Neuronal stem cell (in vitro differentiated cells): Measurements from ENCODE around the gene ANKH.

Experiments used
- DNase-seq: peaks from one replicate; pipeline ENCODE4 v3.0.0-alpha.2; 2013; ENCODE audit warnings: low spot score
- H2AFZ ChIP-seq: one replicate; pipeline ENCODE4 v1.6.1; 2013; ENCODE audit warnings: mild to moderate bottlenecking, low read length, inconsistent platforms
- H2AK5ac ChIP-seq: 2 replicates; pipeline ENCODE4 v1.6.1; 2013; ENCODE audit warnings: low read depth, mild to moderate bottlenecking, inconsistent platforms, low read length, moderate library complexity, mixed read lengths
- H2BK120ac ChIP-seq: 2 replicates; pipeline ENCODE4 v1.6.1; 2013; ENCODE audit warnings: low read depth, mild to moderate bottlenecking, inconsistent platforms, low read length, moderate library complexity, mixed read lengths
- H2BK12ac ChIP-seq: one replicate; pipeline ENCODE4 v1.6.1; 2013; ENCODE audit warnings: low read length, inconsistent platforms
- H2BK15ac ChIP-seq: 2 replicates; pipeline ENCODE4 v1.6.1; 2013; ENCODE audit warnings: mild to moderate bottlenecking, low read length, inconsistent platforms, mixed read lengths
- H2BK5ac ChIP-seq: one replicate; pipeline ENCODE4 v1.6.1; 2013; ENCODE audit warnings: inconsistent platforms, mild to moderate bottlenecking, low read length, moderate library complexity
- H3K14ac ChIP-seq: one replicate; pipeline ENCODE4 v1.6.1; 2013; ENCODE audit warnings: low read length, inconsistent platforms
- H3K18ac ChIP-seq: 2 replicates; pipeline ENCODE4 v1.6.1; 2013; ENCODE audit warnings: low read length, inconsistent platforms
- H3K23ac ChIP-seq: 2 replicates; pipeline ENCODE4 v1.6.1; 2013; ENCODE audit warnings: low read depth, mild to moderate bottlenecking, mixed read lengths, low read length, inconsistent platforms; ENCODE audit not compliant: poor library complexity
- H3K27ac ChIP-seq: replicated peaks from 3 replicates; pipeline ENCODE4 v1.5.1; 2013; ENCODE audit warnings: low read length, inconsistent platforms
- H3K27me3 ChIP-seq, 3 experiments: 2 replicates each; pipeline ENCODE4 v1.6.1; 2013; ENCODE audit warnings: low read length in 3 of 3, mild to moderate bottlenecking in 2 of 3, inconsistent platforms in 1 of 3, low read depth in 1 of 3, mixed read lengths in 1 of 3, moderate library complexity in 1 of 3; ENCODE audit not compliant: control insufficient read depth in 3 of 3, insufficient read depth in 3 of 3
- H3K36me3 ChIP-seq, 2 donors: replicated peaks in 1 of 2; 2 replicates each; pipeline ENCODE4 v1.6.1; 2013; ENCODE audit warnings: low read length in 2 of 2; ENCODE audit not compliant: control insufficient read depth in 2 of 2, insufficient read depth in 2 of 2
- H3K4ac ChIP-seq: 2 replicates; pipeline ENCODE4 v1.6.1; 2013; ENCODE audit warnings: inconsistent platforms, mild to moderate bottlenecking, low read length, moderate library complexity
- H3K4me1 ChIP-seq, 2 donors: 1 replicate in 1 of 2; 2 replicates in 1 of 2; pipeline ENCODE4 v1.6.1; 2013; ENCODE audit warnings: low read length in 2 of 2, low read depth in 1 of 2; ENCODE audit not compliant: control insufficient read depth in 2 of 2, insufficient read depth in 1 of 2
- H3K4me2 ChIP-seq: one replicate; pipeline ENCODE4 v1.6.1; 2013; ENCODE audit warnings: mild to moderate bottlenecking, low read length, inconsistent platforms; ENCODE audit not compliant: insufficient read depth, poor library complexity, severe bottlenecking
- H3K4me3 ChIP-seq, 2 donors: 2 replicates each; pipeline ENCODE4 v1.5.1; 2013; ENCODE audit warnings: low read length in 2 of 2, mild to moderate bottlenecking in 2 of 2, inconsistent platforms in 1 of 2, moderate library complexity in 1 of 2
- H3K79me1 ChIP-seq: one replicate; pipeline ENCODE4 v1.6.1; 2013; ENCODE audit warnings: low read depth, mild to moderate bottlenecking, inconsistent platforms, low read length, moderate library complexity
- H3K9ac ChIP-seq: one replicate; pipeline ENCODE4 v1.6.1; 2013; ENCODE audit warnings: mild to moderate bottlenecking, low read depth, low read length, inconsistent platforms; ENCODE audit not compliant: poor library complexity
- H3K9me3 ChIP-seq, 2 donors: replicated peaks in 1 of 2; 2 replicates each; pipeline versions ENCODE3 to v1.6.1; 2013; ENCODE audit warnings: low read length in 2 of 2, mild to moderate bottlenecking in 2 of 2, inconsistent platforms in 1 of 2, low read depth in 1 of 2, mixed read lengths in 1 of 2, moderate library complexity in 1 of 2; ENCODE audit not compliant: control insufficient read depth in 2 of 2, insufficient read depth in 1 of 2
- H4K8ac ChIP-seq: one replicate; pipeline ENCODE4 v1.6.1; 2013; ENCODE audit warnings: low read depth, mild to moderate bottlenecking, inconsistent platforms, low read length, moderate library complexity
- H4K91ac ChIP-seq: one replicate; pipeline ENCODE4 v1.6.1; 2013; ENCODE audit warnings: low read length, low read depth, mild to moderate bottlenecking, inconsistent platforms; ENCODE audit not compliant: poor library complexity
- WGBS, 2 donors: extraction: QIAGEN DNeasy Blood & Tissue Kit; methylation state at CpG; one replicate each; pipeline ENCODE4 v1.1.7; 2013; ENCODE audit warnings: missing lambda C conversion rate in 2 of 2, mixed read lengths in 1 of 2; ENCODE audit not compliant: insufficient read length in 2 of 2, insufficient replicate concordance in 1 of 2; ENCODE audit errors: extremely low coverage in 2 of 2; 5-methylcytosine and 5-hydroxymethylcytosine counted together

The ANKH gene

GRCh38 chr5:14699159-14699558 is 172.4 kb downstream of the ANKH start:
- Histone ChIP-seq H3K23ac (no peak overlapping the region), H3K14ac (no peak overlapping the region), H3K36me3 (peaks cover 17 to 94% of the 10 kb centered on the region in 2 donors), H2AFZ (no peak overlapping the region), H3K79me1 (peaks cover 3% of the 10 kb centered on the region), H3K4me1 (no peaks in the 10 kb centered on the region), H2BK5ac (no peak overlapping the region), H3K18ac (no peak overlapping the region), H2BK15ac (no peak overlapping the region), H2AK5ac (no peak overlapping the region), H4K8ac (no peak overlapping the region), H3K27me3 (no peaks in the 10 kb centered on the region), H3K4me2 (no peak overlapping the region), H3K4ac (no peak overlapping the region), H4K91ac (no peak overlapping the region), H3K9me3 (no peaks in the 10 kb centered on the region), H2BK12ac (no peak overlapping the region), H3K27ac (no peak overlapping the region), H3K4me3 (no peak overlapping the region), H2BK120ac (no peak overlapping the region), H3K9ac (no peak overlapping the region)
- no peak for DNase-seq
- no CpG with 5 or more reads among the region's 2 CpGs for WGBS, 2 donors

DNA sequence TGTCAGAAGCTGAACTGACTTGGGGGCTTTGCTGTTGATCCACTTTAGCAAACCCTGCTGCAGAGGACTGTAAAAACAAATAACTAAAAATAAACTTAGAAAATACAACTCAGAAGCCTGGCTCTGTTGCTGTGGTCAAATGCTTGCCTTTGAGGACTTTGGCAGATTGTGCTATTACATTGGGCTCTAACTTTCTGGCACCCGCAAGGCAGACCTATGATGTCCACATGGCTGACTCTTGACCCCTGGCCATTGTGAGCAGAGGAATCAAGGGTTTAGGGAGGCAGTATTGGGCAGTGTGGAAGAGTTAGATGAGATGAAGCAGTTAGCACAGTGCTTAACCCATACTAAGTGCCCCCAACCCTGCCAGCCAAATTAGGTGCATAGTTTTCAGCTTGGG is 173.1 kb downstream of the ANKH start:
- Histone ChIP-seq H4K91ac (no peak overlapping the region), H3K79me1 (peaks cover 3% of the 10 kb centered on the region), H2AFZ (no peak overlapping the region), H3K27me3 (no peaks in the 10 kb centered on the region), H2BK12ac (no peak overlapping the region), H2BK15ac (no peak overlapping the region), H3K14ac (no peak overlapping the region), H3K4me3 (no peak overlapping the region), H3K27ac (no peak overlapping the region), H3K4me1 (no peaks in the 10 kb centered on the region), H2BK120ac (no peak overlapping the region), H3K4me2 (no peak overlapping the region), H3K9me3 (no peaks in the 10 kb centered on the region), H3K36me3 (peaks cover 18 to 96% of the 10 kb centered on the region in 2 donors), H3K23ac (no peak overlapping the region), H3K4ac (no peak overlapping the region), H4K8ac (no peak overlapping the region), H3K18ac (no peak overlapping the region), H2AK5ac (no peak overlapping the region), H2BK5ac (no peak overlapping the region), H3K9ac (no peak overlapping the region)
- DNase-seq: no peak
- WGBS, 2 donors: no CpG with 5 or more reads among the region's 1 CpG

DNA sequence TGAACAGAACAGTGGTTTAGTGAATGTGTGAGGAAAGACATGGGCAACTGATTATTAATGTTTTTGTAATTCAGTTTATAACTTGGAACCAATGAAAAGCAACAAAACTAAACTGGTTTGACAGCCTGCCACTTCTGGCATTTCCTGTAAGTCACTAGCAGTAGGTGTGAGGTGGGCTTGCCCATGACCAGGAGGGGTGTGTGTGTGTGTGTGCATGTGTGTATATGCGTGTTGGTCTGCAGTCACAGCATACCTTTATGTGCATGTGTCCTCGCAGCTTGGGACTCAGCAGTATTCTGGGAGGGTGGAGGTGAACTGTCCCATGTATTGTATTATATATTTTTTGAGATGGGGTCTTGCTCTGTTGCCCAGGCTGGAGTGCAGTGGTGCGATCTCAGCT is 174.7 kb downstream of the ANKH start:
- Histone ChIP-seq H3K4me3 (no peak overlapping the region), H2AFZ (no peak overlapping the region), H4K8ac (no peak overlapping the region), H2BK5ac (no peak overlapping the region), H3K4me2 (no peak overlapping the region), H3K4me1 (no peaks in the 10 kb centered on the region), H3K4ac (no peak overlapping the region), H3K9me3 (no peaks in the 10 kb centered on the region), H3K14ac (no peak overlapping the region), H3K27ac (no peak overlapping the region), H2BK120ac (no peak overlapping the region), H3K27me3 (no peaks in the 10 kb centered on the region), H3K18ac (no peak overlapping the region), H2BK12ac (no peak overlapping the region), H4K91ac (no peak overlapping the region), H3K36me3 (peaks cover 21 to 98% of the 10 kb centered on the region in 2 donors), H2BK15ac (no peak overlapping the region), H3K9ac (no peak overlapping the region), H3K23ac (no peak overlapping the region), H2AK5ac (no peak overlapping the region), H3K79me1 (peaks cover 3% of the 10 kb centered on the region)
- WGBS, 2 donors: no CpG with 5 or more reads among the region's 3 CpGs
- no peak for DNase-seq

- H3K4me2 ChIP-seq: no peak overlapping the region
- no peaks in the 10 kb centered on the region for H3K4me1 ChIP-seq
- no peak overlapping the region for H2BK15ac ChIP-seq
- no peak overlapping the region for H4K8ac ChIP-seq
- H2AFZ ChIP-seq: no peak overlapping the region
- H3K27me3 ChIP-seq: no peaks in the 10 kb centered on the region
- no CpG with 5 or more reads among the region's 1 CpG for WGBS, 2 donors
- no peak overlapping the region for H2BK5ac ChIP-seq
- H3K36me3 ChIP-seq: peaks cover 21 to 97% of the 10 kb centered on the region in 2 donors
- no peak for DNase-seq
- H3K4ac ChIP-seq: no peak overlapping the region
- no peak overlapping the region for H3K23ac ChIP-seq
- no peak overlapping the region for H3K4me3 ChIP-seq
- H2BK12ac ChIP-seq: no peak overlapping the region
- H4K91ac ChIP-seq: no peak overlapping the region
- H3K9ac ChIP-seq: no peak overlapping the region
- no peaks in the 10 kb centered on the region for H3K9me3 ChIP-seq
- H3K18ac ChIP-seq: no peak overlapping the region
- H3K27ac ChIP-seq: no peak overlapping the region
- no peak overlapping the region for H2BK120ac ChIP-seq
- H3K79me1 ChIP-seq: peaks cover 3% of the 10 kb centered on the region
- H3K14ac ChIP-seq: no peak overlapping the region
- H2AK5ac ChIP-seq: no peak overlapping the region
These were observed 175.5 kb downstream of the ANKH start for GRCh38 chr5:14696057-14696456.
